Calu3 (cell line): ENCODE measurements around the gene PRDX2. TPM values are rescaled to one million over a fixed set of nuclear protein-coding genes. Genes with fewer than 3 reads are reported as not detected.

Source experiments
- BruUV-seq: library from RNA; stranded (reverse); fragments of 400-500 nt; replicated peaks from 2 replicates; lab custom pipeline; 2021; lab: Mats Ljungman, UMichigan
- CTCF ChIA-PET: fragments of 300-600 bp; sonication (Branson Sonifier 250); formaldehyde crosslinking; loops from one replicate; lab custom pipeline; 2022; ENCODE audit warnings: antibody characterized with exemption; lab: Charles Lee
- DNase-seq: peaks from one replicate; pipeline ENCODE4 v3.0.0; 2022
- H3K27ac Mint-ChIP-seq: one replicate; pipeline ENCODE4 v1.8.0; 2022; ENCODE audit warnings: mixed read lengths; ENCODE audit not compliant: unreplicated experiment
- H3K27me3 Mint-ChIP-seq: one replicate; pipeline ENCODE4 v1.8.0; 2022; ENCODE audit warnings: mixed read lengths; ENCODE audit not compliant: unreplicated experiment
- H3K36me3 Mint-ChIP-seq: one replicate; pipeline ENCODE4 v1.8.0; 2022; ENCODE audit warnings: mild to moderate bottlenecking, moderate library complexity, mixed read lengths; ENCODE audit not compliant: insufficient read depth, unreplicated experiment
- H3K4me1 Mint-ChIP-seq: one replicate; pipeline ENCODE4 v1.8.0; 2022; ENCODE audit warnings: mild to moderate bottlenecking, low read depth, mixed read lengths; ENCODE audit not compliant: unreplicated experiment
- H3K4me3 Mint-ChIP-seq: one replicate; pipeline ENCODE4 v1.8.0; 2022; ENCODE audit warnings: mild to moderate bottlenecking, low read depth, moderate library complexity, mixed read lengths; ENCODE audit not compliant: unreplicated experiment
- H3K9me3 Mint-ChIP-seq: one replicate; pipeline ENCODE4 v1.8.0; 2022; ENCODE audit warnings: low read depth, mixed read lengths; ENCODE audit not compliant: unreplicated experiment
- intact Hi-C: fragments of 100-400 bp; cut with micrococcal nuclease; formaldehyde crosslinking; loops from one replicate; pipeline ENCODE4 v1.10.0; 2022; ENCODE audit not compliant: unreplicated experiment
- total RNA-seq: library from RNA; stranded (reverse); gene quantifications from 2 replicates; pipeline ENCODE4 v1.2.3, GENCODE V29; 2022
- TF ChIP-seq, protein P1 (sequence below): fragments of 200-600 bp; IDR thresholded peaks from one replicate; pipeline ENCODE4 v1.8.0; 2022; ENCODE audit warnings: antibody characterized with exemption; ENCODE audit not compliant: unreplicated experiment

PRDX2 gene
- total RNA-seq, 1 experiment from 2014 or later = 135 TPM

- Mint-ChIP-seq H3K27me3 (no peaks in the 10 kb centered on the region), H3K4me3 (peak overlapping the region; percentile 86), H3K9me3 (no peaks in the 10 kb centered on the region), H3K36me3 (peaks cover 78% of the 10 kb centered on the region), H3K4me1 (peaks cover 31% of the 10 kb centered on the region), H3K27ac (peak overlapping the region; percentile 98)
- CTCF ChIA-PET = interaction anchor here (1.3 to 3.0 kb wide), 2 partner anchors 11 to 15 kb away, joined by 3 to 17 read pairs; no protein-coding TSS in a partner anchor
- intact Hi-C loops = no loop called here
- TF ChIP-seq, protein P1, sequence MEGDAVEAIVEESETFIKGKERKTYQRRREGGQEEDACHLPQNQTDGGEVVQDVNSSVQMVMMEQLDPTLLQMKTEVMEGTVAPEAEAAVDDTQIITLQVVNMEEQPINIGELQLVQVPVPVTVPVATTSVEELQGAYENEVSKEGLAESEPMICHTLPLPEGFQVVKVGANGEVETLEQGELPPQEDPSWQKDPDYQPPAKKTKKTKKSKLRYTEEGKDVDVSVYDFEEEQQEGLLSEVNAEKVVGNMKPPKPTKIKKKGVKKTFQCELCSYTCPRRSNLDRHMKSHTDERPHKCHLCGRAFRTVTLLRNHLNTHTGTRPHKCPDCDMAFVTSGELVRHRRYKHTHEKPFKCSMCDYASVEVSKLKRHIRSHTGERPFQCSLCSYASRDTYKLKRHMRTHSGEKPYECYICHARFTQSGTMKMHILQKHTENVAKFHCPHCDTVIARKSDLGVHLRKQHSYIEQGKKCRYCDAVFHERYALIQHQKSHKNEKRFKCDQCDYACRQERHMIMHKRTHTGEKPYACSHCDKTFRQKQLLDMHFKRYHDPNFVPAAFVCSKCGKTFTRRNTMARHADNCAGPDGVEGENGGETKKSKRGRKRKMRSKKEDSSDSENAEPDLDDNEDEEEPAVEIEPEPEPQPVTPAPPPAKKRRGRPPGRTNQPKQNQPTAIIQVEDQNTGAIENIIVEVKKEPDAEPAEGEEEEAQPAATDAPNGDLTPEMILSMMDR = no peak
- DNase-seq = peak; percentile 91
- BruUV-seq = no TSS peak
These were observed 8.1 kb downstream of the PRDX2 start for GRCh38 chr19:12793290-12794195.

GRCh38 chr19:12792853-12793289, 8.7 kb downstream of the PRDX2 start:
- Mint-ChIP-seq H3K36me3 (peaks cover 76% of the 10 kb centered on the region), H3K4me1 (peaks cover 36% of the 10 kb centered on the region), H3K27ac (peak overlapping the region; percentile 98), H3K9me3 (no peaks in the 10 kb centered on the region), H3K4me3 (peak overlapping the region; percentile 86), H3K27me3 (no peaks in the 10 kb centered on the region)
- no peak for DNase-seq
- CTCF ChIA-PET = interaction anchor here (1.3 to 3.0 kb wide), 2 partner anchors 10 to 15 kb away, joined by 3 to 17 read pairs; no protein-coding TSS in a partner anchor
- BruUV-seq = TSS peak; percentile 71
- TF ChIP-seq, protein P1 = no peak
- intact Hi-C loops = no loop called here

GRCh38 chr19:12792051-12792852, 9.3 kb downstream of the PRDX2 start:
- DNase-seq = peak; percentile 49
- Mint-ChIP-seq H3K4me3 (peak overlapping the region; percentile 86), H3K36me3 (peaks cover 74% of the 10 kb centered on the region), H3K4me1 (peaks cover 36% of the 10 kb centered on the region), H3K27ac (peak overlapping the region; percentile 98), H3K9me3 (no peaks in the 10 kb centered on the region), H3K27me3 (no peaks in the 10 kb centered on the region)
- TF ChIP-seq, protein P1 = no peak
- BruUV-seq = TSS peak; percentile 83
- CTCF ChIA-PET = interaction anchor here (0.7 to 3.0 kb wide), 3 partner anchors 10 to 1268 kb away, joined by 3 to 17 read pairs (median 3); no protein-coding TSS in a partner anchor
- intact Hi-C loops = no loop called here
